IPS-11a (cell line): Measurements from ENCODE around the gene B3GAT1.

Experiments
- H3K4me3 ChIP-seq: one replicate; pipeline ENCODE4 v1.5.1; 2013; ENCODE audit warnings: low read depth, low read length, control low read depth

B3GAT1 gene

DNA sequence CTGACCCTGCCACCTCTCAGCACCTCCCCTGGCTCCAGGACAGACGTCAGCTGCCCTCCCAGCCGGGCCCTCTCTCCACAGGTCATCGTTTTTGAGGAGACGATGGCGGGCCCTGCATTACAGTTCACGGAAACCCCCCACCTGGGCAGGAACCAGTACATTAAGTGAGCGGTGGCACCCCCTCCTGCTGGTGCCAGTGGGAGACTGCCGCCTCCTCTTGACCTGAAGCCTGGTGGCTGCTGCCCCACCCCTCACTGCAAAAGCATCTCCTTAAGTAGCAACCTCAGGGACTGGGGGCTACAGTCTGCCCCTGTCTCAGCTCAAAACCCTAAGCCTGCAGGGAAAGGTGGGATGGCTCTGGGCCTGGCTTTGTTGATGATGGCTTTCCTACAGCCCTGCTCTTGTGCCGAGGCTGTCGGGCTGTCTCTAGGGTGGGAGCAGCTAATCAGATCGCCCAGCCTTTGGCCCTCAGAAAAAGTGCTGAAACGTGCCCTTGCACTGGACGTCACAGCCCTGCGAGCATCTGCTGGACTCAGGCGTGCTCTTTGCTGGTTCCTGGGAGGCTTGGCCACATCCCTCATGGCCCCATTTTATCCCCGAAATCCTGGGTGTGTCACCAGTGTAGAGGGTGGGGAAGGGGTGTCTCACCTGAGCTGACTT is 37.0 kb downstream of the B3GAT1 start:
- H3K4me3 ChIP-seq, result no peak overlapping the region

DNA sequence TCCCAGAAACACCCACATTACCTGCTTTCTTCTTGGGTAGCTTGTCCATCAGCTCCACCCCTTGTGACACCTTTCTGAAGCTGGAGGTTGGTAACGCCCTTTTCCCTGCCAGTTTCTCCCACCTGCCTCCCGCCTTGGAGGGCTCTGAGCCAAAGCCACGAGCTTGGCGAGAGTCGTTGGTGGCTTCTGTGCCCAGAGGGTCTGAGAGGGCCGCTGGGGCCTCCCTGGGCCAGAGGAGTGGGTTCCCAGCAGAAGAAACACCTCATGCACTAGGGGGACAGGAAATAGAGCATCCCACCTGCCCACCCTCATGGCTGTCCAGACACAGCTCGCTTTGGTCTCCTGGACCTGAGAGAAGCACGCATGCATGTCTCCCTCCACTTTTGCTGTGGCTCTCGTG is 37.9 kb downstream of the B3GAT1 start:
- H3K4me3 ChIP-seq, result no peak overlapping the region

DNA sequence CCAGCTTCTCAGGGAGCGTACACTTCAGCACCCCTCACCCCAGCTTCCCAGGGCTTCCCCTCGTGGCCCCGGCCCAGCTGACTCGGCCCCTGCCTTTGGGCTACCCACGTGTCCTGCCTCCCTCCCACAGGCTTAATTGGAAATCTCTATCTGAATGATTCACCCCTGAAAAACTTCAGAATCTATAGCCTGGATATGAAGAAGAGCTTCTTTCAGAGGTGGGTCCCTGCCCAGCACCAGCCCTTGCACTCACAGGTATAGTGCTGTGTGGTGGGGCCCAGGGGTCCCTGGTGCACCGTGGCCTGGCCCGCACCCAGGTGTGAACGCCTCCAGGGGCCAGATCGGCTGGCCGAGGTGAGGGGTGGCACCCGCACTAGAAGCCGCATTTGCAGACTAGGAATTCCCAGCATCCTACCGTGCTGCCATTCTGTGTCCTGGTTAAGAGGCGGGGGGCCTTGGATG is 38.4 kb downstream of the B3GAT1 start:
- H3K4me3 ChIP-seq, result no peak overlapping the region

DNA sequence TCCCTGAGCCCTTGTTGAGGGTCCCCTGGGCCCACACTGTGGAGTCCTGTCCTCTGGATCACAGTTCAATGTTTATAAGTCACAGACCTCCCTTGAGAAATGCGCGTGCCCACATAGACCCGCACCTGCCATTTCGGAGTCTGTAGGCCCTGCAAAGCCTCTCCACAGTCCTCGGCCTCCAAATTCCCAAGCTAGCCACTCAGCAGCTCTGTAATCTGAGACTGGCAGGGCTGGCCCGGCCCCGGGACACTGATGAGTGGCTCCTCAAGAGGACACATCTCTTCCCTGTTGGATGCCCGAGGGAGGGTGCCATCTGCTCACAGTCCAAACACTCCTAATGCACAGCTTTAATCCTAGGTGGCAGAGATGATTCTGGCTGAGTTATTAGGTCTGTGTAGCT is 39.1 kb downstream of the B3GAT1 start:
- H3K4me3 ChIP-seq, result no peak overlapping the region

DNA sequence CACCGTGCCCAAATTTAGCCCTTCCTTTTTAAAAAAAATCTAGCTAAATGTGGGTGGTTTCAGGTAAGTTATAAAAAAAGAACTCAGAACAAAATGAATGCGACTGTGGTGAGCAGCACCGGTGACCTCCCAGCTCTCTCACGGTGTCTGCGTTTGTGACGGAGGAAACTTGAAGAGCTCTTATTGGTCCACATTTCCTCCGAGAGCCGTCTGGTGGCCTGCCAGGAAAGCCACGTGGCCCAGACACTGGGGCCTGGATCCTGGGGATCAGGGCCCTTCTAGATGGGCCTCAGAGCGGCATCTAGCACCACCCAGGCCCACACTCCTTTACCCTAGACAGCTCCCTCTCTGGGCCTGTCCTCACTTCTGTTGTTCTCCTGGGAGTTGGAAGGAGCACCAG is 39.5 kb downstream of the B3GAT1 start:
- H3K4me3 ChIP-seq, result no peak overlapping the region

DNA sequence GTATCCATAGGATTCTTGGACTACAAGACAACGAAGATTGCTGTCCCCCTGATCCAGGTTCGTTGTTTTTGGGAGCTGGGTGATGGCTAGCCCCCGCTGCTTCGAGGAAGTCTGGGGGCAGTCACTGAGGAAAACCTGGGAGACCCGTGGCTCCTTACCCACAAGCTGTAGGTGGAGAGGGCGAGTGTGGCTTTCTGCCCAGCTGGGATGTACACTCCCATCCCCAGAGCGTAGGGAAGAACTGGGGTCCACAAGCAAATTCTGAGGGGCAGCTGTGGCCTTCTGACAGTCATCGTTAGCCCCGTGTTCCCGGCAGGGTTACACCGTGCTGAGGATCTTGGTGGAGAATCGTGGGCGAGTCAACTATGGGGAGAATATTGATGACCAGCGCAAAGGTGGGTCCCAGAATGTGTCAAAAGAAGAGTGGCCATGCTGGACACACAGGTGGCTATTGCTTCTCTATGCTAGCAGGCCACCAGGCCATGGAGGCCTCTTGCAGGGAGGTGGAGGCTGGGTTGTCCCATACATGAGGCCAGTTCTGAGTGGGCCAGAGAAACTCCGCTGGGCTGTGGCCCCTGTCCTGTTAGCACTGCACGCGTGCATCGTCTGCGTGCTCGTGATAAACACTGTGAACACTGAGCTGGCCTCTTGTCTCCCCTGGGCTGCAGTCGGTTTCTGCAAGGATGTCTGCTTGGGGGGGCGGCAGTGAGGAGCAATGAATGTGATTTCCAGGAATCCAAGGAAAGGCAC is 40.4 kb downstream of the B3GAT1 start:
- no peak overlapping the region for H3K4me3 ChIP-seq

DNA sequence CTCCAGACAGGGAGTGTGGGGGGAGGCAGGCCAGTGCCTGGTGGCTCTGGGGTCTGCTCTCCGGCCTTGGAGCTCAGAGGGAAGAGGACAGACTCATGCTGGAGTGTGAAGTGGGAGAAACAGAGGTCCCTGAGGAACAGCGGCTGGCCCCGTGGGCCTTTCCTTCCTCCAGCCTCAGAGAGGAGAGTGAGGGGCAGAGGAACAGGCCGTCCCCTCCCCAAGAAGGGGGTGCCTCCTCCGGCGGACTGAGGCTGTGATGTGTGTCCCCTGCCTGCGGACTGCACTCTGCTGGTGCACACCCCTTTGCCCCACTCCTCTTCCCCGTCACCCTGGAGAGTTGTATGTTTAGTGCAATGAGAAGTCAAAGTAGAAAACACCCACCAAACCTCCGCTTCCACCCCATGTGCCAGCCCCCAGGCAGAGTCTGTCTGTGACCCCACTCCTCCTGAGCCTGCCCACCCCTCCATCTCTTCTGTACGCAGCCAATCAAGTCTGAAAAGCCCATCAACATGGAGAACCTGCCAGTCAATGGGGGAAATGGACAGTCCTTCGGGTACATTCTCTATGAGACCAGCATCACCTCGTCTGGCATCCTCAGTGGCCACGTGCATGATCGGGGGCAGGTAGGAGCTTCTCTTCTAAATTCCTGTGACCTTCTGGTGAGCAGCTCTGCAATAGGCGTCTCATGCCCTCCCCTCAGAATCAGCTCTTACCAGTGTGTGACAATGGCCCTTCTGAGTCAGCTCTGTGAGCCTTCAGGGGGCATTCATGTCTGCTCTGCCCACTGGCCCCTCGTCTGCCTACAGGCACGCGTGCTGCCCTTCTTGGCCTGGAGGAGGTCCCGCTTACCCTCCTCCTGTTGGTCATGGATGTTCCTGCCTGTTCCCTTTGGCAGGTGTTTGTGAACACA is 41.3 kb downstream of the B3GAT1 start:
- H3K4me3 ChIP-seq, result no peak overlapping the region

DNA sequence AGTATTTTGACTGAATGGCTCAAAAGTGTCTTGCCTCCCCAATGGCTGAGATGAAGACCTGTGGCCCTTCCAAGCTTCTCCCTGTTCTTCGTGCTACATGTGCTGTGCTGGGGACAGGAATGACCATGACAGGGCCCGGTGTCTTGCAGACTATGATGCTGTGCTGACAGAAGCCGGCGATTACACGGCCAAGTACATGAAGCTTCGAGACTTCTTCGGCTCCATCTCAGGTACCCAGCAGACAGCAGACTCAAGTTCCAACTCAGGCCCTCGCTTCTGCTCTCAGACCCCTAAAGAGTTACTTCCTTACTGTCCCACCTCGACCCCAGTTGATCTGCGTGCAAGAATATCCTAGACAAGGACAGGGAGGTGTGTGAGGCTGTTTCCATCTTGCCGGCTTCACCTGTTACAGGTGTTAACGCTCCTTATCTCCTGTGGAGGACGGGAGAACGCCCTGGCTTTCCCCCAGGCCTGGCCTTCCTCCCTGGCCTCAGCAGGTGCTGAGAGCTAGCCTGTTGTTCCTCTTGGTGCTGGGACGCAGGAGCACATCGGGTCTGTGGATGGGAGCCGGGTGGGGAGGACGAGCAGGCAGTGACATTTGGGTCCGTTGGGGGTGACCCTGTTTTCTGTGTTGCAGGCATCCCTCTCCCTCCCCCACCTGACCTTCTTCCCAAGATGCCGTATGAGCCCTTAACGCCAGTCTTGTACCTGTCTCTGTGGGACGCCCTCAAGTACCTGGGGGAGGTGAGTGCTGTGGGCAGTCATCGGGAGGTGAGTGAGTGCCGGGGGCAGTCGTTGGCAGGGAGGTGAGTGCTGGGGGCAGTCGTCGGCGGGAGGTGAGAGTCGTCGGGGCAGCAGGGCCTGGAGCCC is 42.2 kb downstream of the B3GAT1 start:
- H3K4me3 ChIP-seq, result no peak overlapping the region

DNA sequence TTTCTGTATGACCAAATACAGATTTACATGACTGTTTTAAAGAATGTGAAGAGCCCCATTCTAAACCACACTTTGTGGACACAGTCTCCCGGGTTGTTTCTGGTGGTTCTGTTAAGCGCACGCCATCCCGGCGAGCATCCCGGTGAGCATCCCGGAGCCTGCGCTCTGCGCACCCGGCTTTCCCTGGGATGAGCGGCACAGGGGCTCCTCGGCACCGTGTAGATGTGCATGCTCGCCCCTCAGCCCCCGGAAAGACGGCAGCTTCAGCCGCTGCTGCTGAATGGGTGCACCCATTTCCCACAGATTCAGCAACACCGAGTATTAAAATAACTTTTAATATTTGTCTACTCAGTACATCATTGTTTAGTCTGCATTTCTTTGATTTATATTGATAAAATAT is 44.3 kb downstream of the B3GAT1 start:
- H3K4me3 ChIP-seq, result no peak overlapping the region

DNA sequence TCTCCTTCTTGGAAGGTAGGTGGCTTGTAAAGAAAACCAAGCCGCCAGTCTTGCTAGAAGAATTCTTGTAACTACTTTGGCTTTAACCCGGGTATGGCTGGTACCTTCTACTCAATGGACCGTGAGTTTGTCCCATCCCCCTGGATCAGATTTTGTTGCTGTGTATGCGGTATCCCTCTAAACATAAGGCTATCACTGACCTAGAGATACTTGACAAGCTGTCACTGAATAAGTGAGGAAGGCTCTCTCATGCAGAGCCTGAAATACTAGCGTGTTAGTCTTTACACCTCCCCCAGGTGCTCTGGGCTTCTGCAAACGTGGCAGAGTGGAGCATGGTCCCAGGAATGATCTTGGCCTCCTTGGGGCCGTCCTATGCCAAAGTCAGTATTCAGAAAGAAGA is 45.8 kb downstream of the B3GAT1 start:
- no peak overlapping the region for H3K4me3 ChIP-seq

DNA sequence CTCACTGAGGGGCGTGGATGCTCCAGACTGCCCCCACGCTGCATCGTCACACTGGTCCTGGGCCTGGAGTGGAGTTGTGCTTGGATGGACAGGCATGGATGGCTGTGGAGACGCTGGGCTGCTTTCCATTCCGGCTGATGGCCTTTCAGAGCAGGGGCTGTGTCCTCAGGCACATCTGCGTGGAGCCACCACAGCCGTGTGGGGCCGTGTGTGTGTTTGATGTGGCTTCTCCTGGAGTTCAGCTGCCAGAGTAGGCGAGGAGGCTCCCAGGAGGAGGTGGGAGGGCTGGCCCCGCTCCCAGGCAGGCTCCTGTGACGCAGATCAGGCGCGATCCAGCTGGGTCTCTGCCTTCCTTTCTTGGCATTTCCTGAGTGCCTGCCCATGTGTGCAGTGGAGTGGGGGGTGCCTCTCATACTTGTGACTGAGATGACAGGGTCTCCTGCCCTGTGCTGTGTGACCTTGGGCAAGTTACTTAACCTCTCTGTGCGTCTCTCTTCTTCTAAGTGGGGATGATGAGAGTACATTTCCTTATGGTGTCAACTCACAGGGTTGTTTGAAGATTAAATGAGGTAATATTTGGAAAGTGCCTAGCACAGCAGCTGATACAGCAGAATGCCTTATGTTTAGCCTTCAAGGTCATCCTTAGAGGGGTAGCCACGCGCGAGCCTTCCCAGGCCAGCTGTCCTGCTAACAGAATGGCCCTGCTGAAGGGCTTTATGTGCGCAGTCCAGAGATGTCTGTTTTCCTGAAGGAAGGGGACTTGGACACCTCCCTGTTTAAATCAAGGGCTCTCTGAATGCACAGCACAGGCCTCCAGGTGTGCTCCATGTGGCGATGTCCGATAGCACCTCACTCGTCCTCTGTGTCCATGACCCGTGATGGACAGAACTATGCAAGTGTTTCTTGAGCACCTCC is 46.8 kb downstream of the B3GAT1 start:
- H3K4me3 ChIP-seq, result no peak overlapping the region

DNA sequence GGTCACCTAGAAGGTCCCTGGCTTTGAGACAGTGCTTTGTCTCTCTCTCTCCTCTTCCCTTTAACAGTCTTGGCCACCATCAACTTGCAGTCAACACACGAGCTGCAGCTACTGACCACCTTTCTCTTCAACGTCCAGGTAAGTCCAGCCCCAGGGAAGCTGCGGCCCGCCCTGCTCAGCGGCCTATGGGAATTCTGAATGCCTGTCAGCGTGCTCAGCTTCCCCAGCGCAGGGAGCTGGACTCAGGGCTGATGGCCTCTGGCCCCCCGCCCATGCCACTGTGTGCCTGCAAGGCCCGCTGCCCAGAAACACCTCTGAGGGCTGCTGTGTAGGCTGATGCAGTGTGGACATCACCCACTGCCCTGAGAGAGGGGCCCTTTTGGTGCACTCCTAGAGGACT is 47.8 kb downstream of the B3GAT1 start:
- no peak overlapping the region for H3K4me3 ChIP-seq

DNA sequence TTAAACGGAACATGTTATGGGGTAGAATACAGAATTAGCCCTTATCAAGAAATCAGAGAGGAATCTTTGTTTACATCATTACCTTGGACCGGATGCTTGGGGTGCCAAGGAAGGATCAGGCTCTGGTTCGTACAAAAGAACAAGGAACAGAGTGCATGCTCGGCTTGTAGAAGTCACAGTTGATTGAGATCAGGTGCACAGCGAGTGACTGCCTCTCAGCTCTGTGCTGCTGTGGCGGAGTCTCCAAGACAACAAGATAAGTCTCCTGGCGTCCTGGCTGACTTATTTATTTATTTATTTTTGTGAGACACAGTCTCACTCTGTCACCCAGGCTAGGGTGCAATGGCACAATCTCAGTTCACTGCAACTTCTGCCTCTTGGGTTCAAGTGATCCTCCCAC is 48.5 kb downstream of the B3GAT1 start:
- H3K4me3 ChIP-seq, result no peak overlapping the region

DNA sequence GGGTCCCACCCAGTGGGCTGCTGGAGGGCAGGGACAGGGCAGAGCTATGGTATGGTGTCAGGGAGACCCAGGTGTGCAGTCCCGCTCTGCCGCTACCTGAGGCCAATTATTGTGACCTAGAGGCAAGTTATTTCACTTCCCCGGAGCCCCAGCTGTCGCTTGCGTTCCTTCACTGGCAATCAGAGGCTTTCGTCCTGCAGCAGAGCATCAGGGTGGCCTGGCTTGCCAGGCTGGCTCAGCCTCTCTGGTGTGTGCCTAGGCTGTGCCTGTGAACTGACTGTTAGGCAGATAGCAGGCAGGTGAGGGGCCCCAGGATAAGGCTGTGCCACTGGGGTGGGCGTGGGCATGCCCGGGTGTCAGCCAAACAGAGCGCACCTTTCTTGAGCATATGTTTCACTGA is 48.9 kb downstream of the B3GAT1 start:
- no peak overlapping the region for H3K4me3 ChIP-seq

DNA sequence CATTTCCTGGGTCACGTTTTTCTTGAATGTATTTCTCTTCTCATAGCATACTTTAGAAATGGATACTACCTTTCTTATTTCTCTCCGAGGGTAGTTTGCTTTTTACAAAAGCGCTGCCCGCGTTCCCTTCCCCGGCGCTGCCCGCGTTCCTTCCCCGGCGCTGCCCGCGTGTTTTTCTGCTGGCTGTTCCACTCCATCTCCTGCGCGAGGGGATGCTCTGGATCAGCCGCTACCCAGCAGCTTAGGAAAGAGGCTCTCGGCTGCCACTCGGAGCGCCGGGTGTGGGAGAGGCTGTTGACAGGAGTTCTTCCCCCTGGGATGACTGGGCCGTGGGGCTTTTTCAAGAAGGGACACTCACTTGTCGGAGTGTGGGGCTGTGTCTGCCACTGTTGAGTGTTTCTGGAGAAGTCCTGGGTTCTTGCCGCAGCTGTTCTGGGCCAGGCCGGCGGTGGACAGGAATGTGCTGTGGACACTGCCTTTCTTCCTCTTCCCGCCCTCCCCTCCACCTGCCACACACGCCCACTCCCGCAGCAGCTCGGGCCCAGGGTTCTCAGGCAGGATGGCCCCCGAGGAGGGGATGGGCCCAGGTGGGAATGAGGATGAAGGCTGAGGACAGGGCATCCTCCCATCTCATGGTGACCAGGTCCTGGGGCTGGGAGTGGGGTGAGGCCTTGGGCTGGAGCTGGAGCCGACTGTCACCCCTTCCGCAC is 49.7 kb downstream of the B3GAT1 start:
- H3K4me3 ChIP-seq, result no peak overlapping the region

DNA sequence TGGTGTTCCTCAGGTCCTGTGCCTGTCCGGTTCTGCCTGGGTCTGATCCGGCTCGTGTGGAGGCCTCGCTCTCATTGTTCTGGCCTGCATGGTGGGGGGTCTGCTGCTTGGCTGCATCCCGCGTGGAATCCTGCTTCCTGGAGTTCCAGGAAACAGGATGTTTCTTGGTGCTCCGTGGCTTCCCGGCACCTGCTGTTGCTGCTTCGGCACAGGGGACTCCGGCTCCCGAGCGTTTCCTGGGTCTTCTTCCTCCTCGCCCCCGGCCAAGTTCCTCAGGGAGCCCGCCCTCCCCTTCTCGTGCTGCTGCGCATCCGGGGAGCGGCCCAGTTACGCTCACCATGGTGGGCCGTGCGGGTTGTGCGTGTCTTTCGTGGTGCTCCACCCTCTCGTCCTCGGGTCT is 50.4 kb downstream of the B3GAT1 start:
- H3K4me3 ChIP-seq, result no peak overlapping the region

DNA sequence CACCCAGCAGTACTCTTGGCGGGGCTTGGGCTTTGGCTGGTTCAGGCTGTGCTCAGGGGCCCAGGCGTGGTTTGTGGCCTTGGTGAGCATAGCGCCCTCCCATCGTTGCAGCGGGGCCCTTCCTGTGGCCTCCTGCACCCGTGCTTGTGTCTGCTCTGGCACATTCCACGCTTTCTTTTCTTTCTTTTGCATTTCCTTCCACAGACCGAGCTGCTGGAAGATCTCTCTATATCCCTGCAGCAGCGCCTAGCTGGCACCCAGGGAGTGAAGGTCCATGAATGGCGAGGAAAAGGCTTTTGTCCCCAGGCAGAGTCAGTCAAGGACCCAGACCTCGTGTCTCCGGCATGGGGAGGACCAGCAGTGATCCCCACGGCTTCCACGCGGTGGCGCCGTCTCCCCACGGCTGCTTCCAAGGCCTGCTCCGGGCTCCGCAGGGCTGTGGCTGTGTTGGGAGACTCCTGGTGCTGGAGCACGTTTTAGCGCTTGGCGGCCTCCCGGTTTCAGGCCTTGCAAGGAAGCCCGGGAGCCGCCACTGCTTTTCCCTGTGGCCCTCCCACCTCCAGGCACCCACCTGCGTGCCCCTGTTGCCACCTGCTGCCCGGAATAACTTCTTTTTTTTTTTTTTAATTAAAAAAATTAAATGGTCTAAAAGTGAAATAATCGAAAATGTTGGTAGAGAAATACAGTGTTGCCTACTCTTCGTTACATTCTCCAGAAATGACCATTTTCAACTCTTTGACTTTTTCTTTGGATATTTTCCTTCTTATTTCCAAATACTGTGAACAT is 51.8 kb downstream of the B3GAT1 start:
- H3K4me3 ChIP-seq, result no peak overlapping the region

DNA sequence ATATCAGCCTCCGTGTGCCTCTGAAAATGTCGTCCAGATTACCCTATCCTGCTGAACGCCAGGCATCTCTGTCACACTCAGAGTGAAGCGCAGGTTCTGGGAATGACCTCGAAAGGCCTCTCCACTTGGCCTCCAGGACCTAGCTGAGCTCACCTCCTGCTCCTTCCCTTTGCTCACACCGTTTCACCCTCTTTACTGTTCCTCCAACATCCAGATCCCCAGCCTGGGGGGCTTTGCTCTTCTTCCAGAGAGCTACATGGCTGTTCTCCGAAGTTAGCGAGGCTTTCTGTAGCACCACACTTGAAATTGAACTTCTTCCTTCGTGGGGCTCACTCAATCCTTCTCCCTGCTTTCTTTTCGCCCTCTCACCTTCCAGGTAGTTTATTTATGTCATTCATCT is 52.4 kb downstream of the B3GAT1 start:
- no peak overlapping the region for H3K4me3 ChIP-seq
